Measurements from ENCODE around the gene OSER1.
"Not testable (repeated sequence)": the region's sequence is repeated elsewhere in the genome, so short reads cannot be mapped to it uniquely, and the experiment has no call there.

OSER1 gene

GRCh38 chr20:44210406-44211176 is at the start of gene OSER1:
Gene OSER1, minus strand, starts transcription at chr20:44210771. Its CDS starts 3,814 bp downstream, at chr20:44206957.
- H3K27ac Mint-ChIP-seq: peak within 1 kb of the TSS; percentile 98
- DNase-seq (ENCODE audit: low spot score): peak; percentile 96
- H3K4me1 Mint-ChIP-seq (ENCODE audit: low read depth): peaks cover 49% of the 10 kb centered on the region
- no peaks in the 10 kb centered on the region for H3K9me3 Mint-ChIP-seq
- peak within 1 kb of the TSS; percentile 99 for H3K4me3 Mint-ChIP-seq
- peaks cover 2% of the 10 kb centered on the region for H3K27me3 Mint-ChIP-seq (ENCODE audit: low read depth)
- H3K36me3 Mint-ChIP-seq (ENCODE audit: low read depth): peaks cover 19% of the 10 kb centered on the region

- no peak overlapping the region for H3K27ac Mint-ChIP-seq
- no peaks in the 10 kb centered on the region for H3K4me1 Mint-ChIP-seq (ENCODE audit: low read depth)
- no peak for DNase-seq (ENCODE audit: low spot score)
- H3K4me3 Mint-ChIP-seq: no peak overlapping the region
- H3K36me3 Mint-ChIP-seq (ENCODE audit: low read depth): no peaks in the 10 kb centered on the region
- H3K27me3 Mint-ChIP-seq (ENCODE audit: low read depth): no peaks in the 10 kb centered on the region
- no peaks in the 10 kb centered on the region for H3K9me3 Mint-ChIP-seq
Observed at GRCh38 chr20:44258226-44258890, 47.8 kb upstream of the OSER1 start.

GRCh38 chr20:44256961-44257360 is 46.4 kb upstream of the OSER1 start:
- no peak for DNase-seq (ENCODE audit: low spot score)
- Mint-ChIP-seq H3K36me3 (ENCODE audit: low read depth) (no peaks in the 10 kb centered on the region), H3K9me3 (no peaks in the 10 kb centered on the region), H3K27me3 (ENCODE audit: low read depth) (no peaks in the 10 kb centered on the region), H3K27ac (no peak overlapping the region), H3K4me3 (no peak overlapping the region), H3K4me1 (ENCODE audit: low read depth) (no peaks in the 10 kb centered on the region)

GRCh38 chr20:44255942-44256341 is 45.4 kb upstream of the OSER1 start:
- no peak for DNase-seq (ENCODE audit: low spot score)
- Mint-ChIP-seq H3K27me3 (ENCODE audit: low read depth) (no peaks in the 10 kb centered on the region), H3K4me3 (no peak overlapping the region), H3K9me3 (no peaks in the 10 kb centered on the region), H3K4me1 (ENCODE audit: low read depth) (no peaks in the 10 kb centered on the region), H3K27ac (no peak overlapping the region), H3K36me3 (ENCODE audit: low read depth) (no peaks in the 10 kb centered on the region)

GRCh38 chr20:44254073-44254472 is 43.5 kb upstream of the OSER1 start:
- Mint-ChIP-seq H3K9me3 (no peaks in the 10 kb centered on the region), H3K4me3 (no peak overlapping the region), H3K36me3 (ENCODE audit: low read depth) (no peaks in the 10 kb centered on the region), H3K27ac (no peak overlapping the region), H3K4me1 (ENCODE audit: low read depth) (no peaks in the 10 kb centered on the region), H3K27me3 (ENCODE audit: low read depth) (no peaks in the 10 kb centered on the region)
- no peak for DNase-seq (ENCODE audit: low spot score)

- DNase-seq (ENCODE audit: low spot score): no peak
- Mint-ChIP-seq H3K27ac (no peak overlapping the region), H3K36me3 (ENCODE audit: low read depth) (no peaks in the 10 kb centered on the region), H3K27me3 (ENCODE audit: low read depth) (no peaks in the 10 kb centered on the region), H3K4me1 (ENCODE audit: low read depth) (no peaks in the 10 kb centered on the region), H3K9me3 (no peaks in the 10 kb centered on the region), H3K4me3 (no peak overlapping the region)
Observed at GRCh38 chr20:44253528-44253927, 43.0 kb upstream of the OSER1 start.

- H3K4me3 Mint-ChIP-seq: no peak overlapping the region
- no peaks in the 10 kb centered on the region for H3K36me3 Mint-ChIP-seq (ENCODE audit: low read depth)
- no peak overlapping the region for H3K27ac Mint-ChIP-seq
- no peak for DNase-seq (ENCODE audit: low spot score)
- H3K4me1 Mint-ChIP-seq (ENCODE audit: low read depth): no peaks in the 10 kb centered on the region
- H3K9me3 Mint-ChIP-seq: no peaks in the 10 kb centered on the region
- H3K27me3 Mint-ChIP-seq (ENCODE audit: low read depth): peaks cover 13% of the 10 kb centered on the region
Observed at GRCh38 chr20:44251284-44251683, 40.7 kb upstream of the OSER1 start.

- Mint-ChIP-seq H3K4me3 (no peak overlapping the region), H3K27me3 (ENCODE audit: low read depth) (peaks cover 29% of the 10 kb centered on the region), H3K27ac (no peak overlapping the region), H3K4me1 (ENCODE audit: low read depth) (no peaks in the 10 kb centered on the region), H3K9me3 (no peaks in the 10 kb centered on the region), H3K36me3 (ENCODE audit: low read depth) (no peaks in the 10 kb centered on the region)
- no peak for DNase-seq (ENCODE audit: low spot score)
Observed at GRCh38 chr20:44248410-44248759, 37.8 kb upstream of the OSER1 start.

- DNase-seq (ENCODE audit: low spot score): no peak
- Mint-ChIP-seq H3K4me3 (no peak overlapping the region), H3K27me3 (ENCODE audit: low read depth) (peaks cover 29% of the 10 kb centered on the region), H3K4me1 (ENCODE audit: low read depth) (no peaks in the 10 kb centered on the region), H3K9me3 (no peaks in the 10 kb centered on the region), H3K27ac (no peak overlapping the region), H3K36me3 (ENCODE audit: low read depth) (no peaks in the 10 kb centered on the region)
Observed at GRCh38 chr20:44247586-44248409, 37.2 kb upstream of the OSER1 start.

GRCh38 chr20:44247131-44247571 is 36.6 kb upstream of the OSER1 start, which contains the start of gene GDAP1L1:
Gene GDAP1L1, plus strand, starts transcription at chr20:44247308. Its CDS starts 27 bp downstream, at chr20:44247335.
- Mint-ChIP-seq H3K36me3 (ENCODE audit: low read depth) (no peaks in the 10 kb centered on the region), H3K27ac (no peak within 1 kb of the TSS), H3K9me3 (no peaks in the 10 kb centered on the region), H3K4me1 (ENCODE audit: low read depth) (no peaks in the 10 kb centered on the region), H3K4me3 (no peak within 1 kb of the TSS), H3K27me3 (ENCODE audit: low read depth) (peaks cover 29% of the 10 kb centered on the region)
- no peak for DNase-seq (ENCODE audit: low spot score)

- peaks cover 29% of the 10 kb centered on the region for H3K27me3 Mint-ChIP-seq (ENCODE audit: low read depth)
- H3K27ac Mint-ChIP-seq: no peak overlapping the region
- H3K4me3 Mint-ChIP-seq: no peak overlapping the region
- no peaks in the 10 kb centered on the region for H3K36me3 Mint-ChIP-seq (ENCODE audit: low read depth)
- H3K4me1 Mint-ChIP-seq (ENCODE audit: low read depth): no peaks in the 10 kb centered on the region
- no peaks in the 10 kb centered on the region for H3K9me3 Mint-ChIP-seq
- DNase-seq (ENCODE audit: low spot score): no peak
Observed at GRCh38 chr20:44245977-44246376, 35.4 kb upstream of the OSER1 start.

GRCh38 chr20:44241796-44242195 is 31.2 kb upstream of the OSER1 start:
- no peak for DNase-seq (ENCODE audit: low spot score)
- Mint-ChIP-seq H3K4me1 (ENCODE audit: low read depth) (no peaks in the 10 kb centered on the region), H3K27me3 (ENCODE audit: low read depth) (peaks cover 22% of the 10 kb centered on the region), H3K4me3 (no peak overlapping the region), H3K36me3 (ENCODE audit: low read depth) (no peaks in the 10 kb centered on the region), H3K27ac (no peak overlapping the region), H3K9me3 (no peaks in the 10 kb centered on the region)

GRCh38 chr20:44236840-44237239 is 26.3 kb upstream of the OSER1 start:
- not testable (repeated sequence) for H3K4me3 Mint-ChIP-seq; H3K4me1 Mint-ChIP-seq (ENCODE audit: low read depth); H3K9me3 Mint-ChIP-seq; H3K27ac Mint-ChIP-seq; H3K36me3 Mint-ChIP-seq (ENCODE audit: low read depth); DNase-seq (ENCODE audit: low spot score); H3K27me3 Mint-ChIP-seq (ENCODE audit: low read depth)

- no peaks in the 10 kb centered on the region for H3K36me3 Mint-ChIP-seq (ENCODE audit: low read depth)
- no peaks in the 10 kb centered on the region for H3K4me1 Mint-ChIP-seq (ENCODE audit: low read depth)
- no peak overlapping the region for H3K4me3 Mint-ChIP-seq
- DNase-seq (ENCODE audit: low spot score): no peak
- H3K9me3 Mint-ChIP-seq: no peaks in the 10 kb centered on the region
- no peak overlapping the region for H3K27ac Mint-ChIP-seq
- no peaks in the 10 kb centered on the region for H3K27me3 Mint-ChIP-seq (ENCODE audit: low read depth)
Observed at GRCh38 chr20:44235702-44236101, 25.1 kb upstream of the OSER1 start.
